NT2/D1 (cell line): ENCODE data around the gene PDE7B.

ENCODE experiments used
- YY1 ChIP-seq: IDR thresholded peaks from 2 replicates; pipeline ENCODE4 v1.6.1; 2011; ENCODE audit not compliant: insufficient read length, insufficient read depth
- ZNF274 ChIP-seq: IDR thresholded peaks from 2 replicates; pipeline ENCODE4 v1.6.1; 2011; ENCODE audit warnings: mild to moderate bottlenecking, low read depth, low read length

DNA sequence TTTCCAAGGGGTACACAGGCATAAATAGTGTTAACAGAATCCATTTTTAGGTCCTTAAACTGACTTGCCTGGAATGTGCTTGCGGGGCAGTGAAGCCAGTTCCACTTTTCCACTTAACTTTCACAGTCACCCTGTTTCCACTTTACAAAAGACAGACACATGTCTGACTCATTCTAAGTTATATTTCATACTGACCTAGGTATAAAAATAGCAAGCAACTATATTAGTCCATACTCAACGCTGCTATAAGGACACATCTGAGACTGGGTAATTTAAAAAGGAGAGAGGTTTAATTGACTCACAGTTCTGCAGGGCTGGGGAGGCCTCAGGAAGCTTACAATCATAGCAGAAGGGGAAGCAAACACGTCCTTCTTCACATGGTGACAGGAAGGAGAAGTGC lies 310.4 kb downstream of the PDE7B start:
- TF ChIP-seq ZNF274 (no peak), YY1 (no peak)
